A673 (cell line): Measurements from ENCODE around the gene PCSK1. TPM values are rescaled to one million over a fixed set of nuclear protein-coding genes. Genes with fewer than 3 reads are reported as not detected.
"Not testable (repeated sequence)": the region's sequence is repeated elsewhere in the genome, so short reads cannot be mapped to it uniquely, and the experiment has no call there.

Experiments
- BruUV-seq: library from RNA; stranded (reverse); fragments of 400-500 nt; replicated peaks from 2 replicates; lab custom pipeline; 2021; lab: Mats Ljungman, UMichigan
- CTCF ChIA-PET: fragments of 300-600 bp; sonication (Branson Sonifier 250); formaldehyde crosslinking; loops from one replicate; lab custom pipeline; 2022; ENCODE audit warnings: antibody characterized with exemption; lab: Charles Lee
- POLR2A ChIA-PET: fragments of 300-600 bp; sonication (Branson Sonifier 250); formaldehyde crosslinking; loops from one replicate; lab custom pipeline; 2022; ENCODE audit warnings: antibody characterized with exemption; ENCODE audit not compliant: low non-redundant PET; lab: Charles Lee
- DNase-seq: peaks from one replicate; pipeline ENCODE4 v3.0.0-alpha.2; 2015; ENCODE audit warnings: low spot score
- H3K27ac ChIP-seq: fragments of 200-600 bp; sonication (generic); 2 replicates; pipeline ENCODE4 v1.5.1; 2016; ENCODE audit warnings: mixed run types, low read depth, mild to moderate bottlenecking, mixed read lengths, antibody characterized with exemption, low read length; ENCODE audit not compliant: poor library complexity, severe bottlenecking
- H3K27me3 ChIP-seq: fragments of 200-600 bp; sonication (generic); replicated peaks from 2 replicates; pipeline ENCODE4 v1.6.1; 2017; ENCODE audit warnings: mixed run types, low read depth, mild to moderate bottlenecking, mixed read lengths, antibody characterized with exemption, low read length; ENCODE audit not compliant: insufficient read depth, poor library complexity
- H3K36me3 ChIP-seq: fragments of 200-600 bp; sonication (generic); 2 replicates; pipeline ENCODE4 v1.6.1; 2016; ENCODE audit warnings: mixed run types, mild to moderate bottlenecking, mixed read lengths, antibody characterized with exemption, low read length; ENCODE audit not compliant: insufficient read depth, poor library complexity, severe bottlenecking
- H3K4me1 ChIP-seq: fragments of 200-600 bp; sonication (generic); 2 replicates; pipeline ENCODE4 v1.6.1; 2017; ENCODE audit warnings: mixed run types, mild to moderate bottlenecking, mixed read lengths, antibody characterized with exemption, low read length; ENCODE audit not compliant: insufficient read depth, poor library complexity, severe bottlenecking
- H3K4me3 ChIP-seq: fragments of 200-600 bp; sonication (generic); 2 replicates; pipeline ENCODE4 v1.5.1; 2016; ENCODE audit warnings: low read depth, mixed run types, mild to moderate bottlenecking, mixed read lengths, low read length; ENCODE audit not compliant: poor library complexity, severe bottlenecking
- H3K9me3 ChIP-seq: fragments of 200-600 bp; sonication (generic); 2 replicates; pipeline ENCODE4 v1.6.1; 2016; ENCODE audit warnings: mixed run types, low read depth, mild to moderate bottlenecking, mixed read lengths, antibody characterized with exemption, low read length; ENCODE audit not compliant: poor library complexity, severe bottlenecking
- CTCF ChIP-seq: fragments of 300-800, 200-600 bp; sonication (generic); conservative IDR thresholded peaks from 2 replicates; pipeline ENCODE4 v1.5.1; 2017; ENCODE audit warnings: low read depth, mild to moderate bottlenecking, antibody characterized with exemption, low read length, moderate library complexity, mixed read lengths
- EZH2 ChIP-seq: fragments of 200-600 bp; sonication (generic); IDR thresholded peaks from 2 replicates; pipeline ENCODE4 v1.6.1; 2017; ENCODE audit warnings: borderline replicate concordance, low read depth, mild to moderate bottlenecking, mixed read lengths, antibody characterized with exemption, low read length; ENCODE audit not compliant: poor library complexity, severe bottlenecking
- intact Hi-C: fragments of 100-400 bp; cut with micrococcal nuclease; formaldehyde crosslinking; loops from one replicate; pipeline ENCODE4 v1.10.0; 2022; ENCODE audit not compliant: unreplicated experiment
- total RNA-seq: library from RNA; stranded (reverse); gene quantifications from 2 replicates; pipeline ENCODE4 v1.2.3, GENCODE V29; 2021

The PCSK1 gene
- total RNA-seq, 1 experiment from 2014 or later, result 0.92 TPM

GRCh38 chr5:96402500-96402899, 30.5 kb downstream of the PCSK1 start:
- Histone ChIP-seq H3K4me3 (no peak overlapping the region), H3K4me1 (no peaks in the 10 kb centered on the region), H3K9me3 (no peaks in the 10 kb centered on the region), H3K27me3 (no peaks in the 10 kb centered on the region), H3K27ac (no peak overlapping the region), H3K36me3 (no peaks in the 10 kb centered on the region)
- CTCF ChIA-PET, result no interaction called here
- no peak for TF ChIP-seq CTCF
- TF ChIP-seq EZH2, result no peak
- POLR2A ChIA-PET, result no interaction called here
- no peak for DNase-seq
- intact Hi-C loops, result no loop called here
- BruUV-seq, result no TSS peak

- no peaks in the 10 kb centered on the region for H3K4me1 ChIP-seq
- TF ChIP-seq EZH2 (no peak), CTCF (no peak)
- no peak overlapping the region for H3K27ac ChIP-seq
- no peak for DNase-seq
- H3K4me3 ChIP-seq, result no peak overlapping the region
- H3K9me3 ChIP-seq, result no peaks in the 10 kb centered on the region
- CTCF ChIA-PET, result no interaction called here
- POLR2A ChIA-PET, result interaction anchor here (0.7 kb wide), 1 partner anchor 296 kb away, joined by 3 read pairs; no protein-coding TSS in a partner anchor
- intact Hi-C loops, result no loop called here
- H3K36me3 ChIP-seq, result no peaks in the 10 kb centered on the region
- H3K27me3 ChIP-seq, result no peaks in the 10 kb centered on the region
- no TSS peak for BruUV-seq
These were observed 36.2 kb downstream of the PCSK1 start for GRCh38 chr5:96396878-96397277.

GRCh38 chr5:96395295-96395694, 37.8 kb downstream of the PCSK1 start:
- CTCF ChIA-PET, H3K9me3 ChIP-seq, H3K4me3 ChIP-seq, H3K4me1 ChIP-seq, H3K27ac ChIP-seq, DNase-seq, intact Hi-C loops, POLR2A ChIA-PET, H3K27me3 ChIP-seq, BruUV-seq, H3K36me3 ChIP-seq: not testable (repeated sequence)

- ChIA-PET CTCF (no interaction called here), POLR2A (no interaction called here)
- Histone ChIP-seq H3K27ac (no peak overlapping the region), H3K4me3 (no peak overlapping the region), H3K27me3 (no peaks in the 10 kb centered on the region), H3K4me1 (peaks cover 3% of the 10 kb centered on the region), H3K9me3 (no peaks in the 10 kb centered on the region), H3K36me3 (no peaks in the 10 kb centered on the region)
- no peak for TF ChIP-seq EZH2
- TF ChIP-seq CTCF, result no peak
- DNase-seq, result no peak
- no TSS peak for BruUV-seq
- intact Hi-C loops, result no loop called here
These were observed 41.1 kb downstream of the PCSK1 start for GRCh38 chr5:96391921-96392320.
